ENCODE measurements around the gene OR7D2.

OR7D2 gene

DNA sequence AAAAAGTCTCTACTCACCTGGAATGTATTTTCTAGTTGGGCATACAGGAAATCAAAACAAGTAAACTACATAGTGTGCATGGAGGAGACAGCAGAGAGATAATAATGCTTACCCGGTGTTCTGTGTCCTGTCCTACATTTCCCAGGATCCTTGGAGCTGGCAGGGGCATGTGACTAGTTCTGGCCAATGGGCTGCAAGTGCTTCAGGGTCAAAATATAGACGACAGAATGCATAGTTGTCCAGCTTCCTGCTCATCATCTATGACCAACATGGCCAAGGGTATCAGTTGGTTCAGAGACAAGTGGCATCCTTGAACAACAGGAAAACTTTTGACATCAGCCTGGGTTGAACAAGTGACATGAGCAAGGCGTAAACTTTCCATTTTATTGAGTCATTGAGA is 30.1 kb upstream of the OR7D2 start:
- Histone ChIP-seq H3K36me3 (ENCODE audit: insufficient read depth, low read length) (peaks cover 89% of the 10 kb centered on the region), H3K9me3 (ENCODE audit: low read length) (peaks cover 32% of the 10 kb centered on the region)

DNA sequence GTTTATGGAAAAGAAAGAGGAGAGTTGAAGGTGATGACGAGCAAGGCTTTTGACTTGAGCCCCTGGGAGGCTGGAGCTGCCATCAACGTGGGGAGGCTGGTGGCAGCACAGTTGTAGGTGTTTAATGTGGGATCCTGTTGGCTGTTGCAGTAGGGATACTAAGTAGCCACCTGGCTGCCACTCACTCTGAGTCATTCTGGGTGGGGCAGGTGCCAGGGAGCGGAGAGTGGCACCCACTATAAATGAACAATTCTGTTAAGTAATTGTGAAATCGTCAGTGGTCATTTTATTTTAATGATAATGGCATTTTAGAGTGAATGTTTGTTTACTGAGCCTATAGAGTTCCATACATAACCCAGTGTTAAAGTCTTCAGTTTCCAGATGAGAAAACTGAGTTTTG is 28.8 kb upstream of the OR7D2 start:
- no peaks in the 10 kb centered on the region for H3K4me1 ChIP-seq (ENCODE audit: insufficient read depth, low read length, severe bottlenecking)
- no peaks in the 10 kb centered on the region for H3K27me3 ChIP-seq (ENCODE audit: insufficient read depth, low read length)
- H3K9me3 ChIP-seq (ENCODE audit: low read length), result peaks cover 38% of the 10 kb centered on the region
- H2AFZ ChIP-seq (ENCODE audit: low read length), result no peak overlapping the region
- H3K79me2 ChIP-seq (ENCODE audit: insufficient read depth, low read length), result peaks cover 94% of the 10 kb centered on the region
- no peak overlapping the region for H3K27ac ChIP-seq (ENCODE audit: low read depth, low read length, poor library complexity, severe bottlenecking)
- H3K4me3 ChIP-seq (ENCODE audit: low read depth, low read length, poor library complexity, severe bottlenecking), result no peak overlapping the region
- H3K36me3 ChIP-seq (ENCODE audit: insufficient read depth, low read length), result peaks cover 91% of the 10 kb centered on the region
- no peaks in the 10 kb centered on the region for H4K20me1 ChIP-seq (ENCODE audit: insufficient read depth, low read length)
- H3K9me2 ChIP-seq (ENCODE audit: low read depth, low read length), result no peaks in the 10 kb centered on the region
- TF ChIP-seq EZH2 (IDR thresholded peaks at IDR 0.05; ENCODE audit: borderline replicate concordance, low read length), result no peak
- TF ChIP-seq CTCF (IDR thresholded peaks at IDR 0.05; ENCODE audit: low read length), result no peak
- H3K4me2 ChIP-seq (ENCODE audit: low read length), result no peak overlapping the region
- no peak overlapping the region for H3K9ac ChIP-seq (ENCODE audit: low read length)
- no peaks in the 10 kb centered on the region for H3F3A ChIP-seq (ENCODE audit: insufficient read depth, low read length)

More for the DNA sequence above, 30.1 kb upstream of the OR7D2 start:
- Histone ChIP-seq H3F3A (ENCODE audit: insufficient read depth, low read length) (no peaks in the 10 kb centered on the region), H3K4me2 (ENCODE audit: low read length) (no peak overlapping the region), H3K4me3 (ENCODE audit: low read depth, low read length, poor library complexity, severe bottlenecking) (no peak overlapping the region), H3K27ac (ENCODE audit: low read depth, low read length, poor library complexity, severe bottlenecking) (no peak overlapping the region), H3K4me1 (ENCODE audit: insufficient read depth, low read length, severe bottlenecking) (no peaks in the 10 kb centered on the region), H3K79me2 (ENCODE audit: insufficient read depth, low read length) (peaks cover 94% of the 10 kb centered on the region), H2AFZ (ENCODE audit: low read length) (no peak overlapping the region), H4K20me1 (ENCODE audit: insufficient read depth, low read length) (no peaks in the 10 kb centered on the region), H3K27me3 (ENCODE audit: insufficient read depth, low read length) (no peaks in the 10 kb centered on the region), H3K9me2 (ENCODE audit: low read depth, low read length) (no peaks in the 10 kb centered on the region), H3K9ac (ENCODE audit: low read length) (no peak overlapping the region)
- TF ChIP-seq EZH2 (IDR thresholded peaks at IDR 0.05; ENCODE audit: borderline replicate concordance, low read length), result no peak
- TF ChIP-seq CTCF (IDR thresholded peaks at IDR 0.05; ENCODE audit: low read length), result no peak

DNA sequence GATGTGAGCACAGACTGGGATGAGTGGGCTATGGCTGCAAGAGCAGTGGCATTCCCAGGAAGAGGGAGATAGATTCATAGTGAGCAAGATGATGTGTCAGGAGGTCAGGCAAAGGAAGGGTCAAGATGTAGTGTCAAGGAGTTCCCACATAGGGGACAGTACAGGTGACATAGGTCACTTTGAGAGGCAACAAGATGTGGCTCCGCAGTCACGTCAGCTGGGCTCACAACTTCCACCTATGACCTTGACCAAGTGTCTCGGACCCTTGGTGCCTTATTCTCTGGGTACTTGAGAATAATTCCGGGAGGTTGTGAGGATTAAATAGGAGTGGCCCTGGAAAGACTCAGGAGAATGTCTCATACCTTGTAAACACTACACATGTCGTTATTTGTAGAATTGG is 28.1 kb upstream of the OR7D2 start:
- no peak overlapping the region for H3K4me3 ChIP-seq (ENCODE audit: low read depth, low read length, poor library complexity, severe bottlenecking)
- H3K9me3 ChIP-seq (ENCODE audit: low read length), result peaks cover 36% of the 10 kb centered on the region
- no peaks in the 10 kb centered on the region for H3F3A ChIP-seq (ENCODE audit: insufficient read depth, low read length)
- H3K9ac ChIP-seq (ENCODE audit: low read length), result no peak overlapping the region
- H4K20me1 ChIP-seq (ENCODE audit: insufficient read depth, low read length), result no peaks in the 10 kb centered on the region
- no peaks in the 10 kb centered on the region for H3K4me1 ChIP-seq (ENCODE audit: insufficient read depth, low read length, severe bottlenecking)
- no peak for TF ChIP-seq EZH2 (IDR thresholded peaks at IDR 0.05; ENCODE audit: borderline replicate concordance, low read length)
- no peak for TF ChIP-seq CTCF (IDR thresholded peaks at IDR 0.05; ENCODE audit: low read length)
- no peaks in the 10 kb centered on the region for H3K27me3 ChIP-seq (ENCODE audit: insufficient read depth, low read length)
- peaks cover 92% of the 10 kb centered on the region for H3K79me2 ChIP-seq (ENCODE audit: insufficient read depth, low read length)
- H3K36me3 ChIP-seq (ENCODE audit: insufficient read depth, low read length), result peaks cover 91% of the 10 kb centered on the region
- no peak overlapping the region for H2AFZ ChIP-seq (ENCODE audit: low read length)
- no peak overlapping the region for H3K4me2 ChIP-seq (ENCODE audit: low read length)
- no peaks in the 10 kb centered on the region for H3K9me2 ChIP-seq (ENCODE audit: low read depth, low read length)
- H3K27ac ChIP-seq (ENCODE audit: low read depth, low read length, poor library complexity, severe bottlenecking), result no peak overlapping the region

Measured in OCI-LY1 (cell line).